CD4-positive, alpha-beta T cell treated with Interferon gamma for 1 hour (primary cell): ENCODE results near the gene MIDN.

Source experiments
- DNase-seq: peaks from one replicate; pipeline ENCODE4 v3.0.0-alpha.2; 2020

MIDN gene

DNA sequence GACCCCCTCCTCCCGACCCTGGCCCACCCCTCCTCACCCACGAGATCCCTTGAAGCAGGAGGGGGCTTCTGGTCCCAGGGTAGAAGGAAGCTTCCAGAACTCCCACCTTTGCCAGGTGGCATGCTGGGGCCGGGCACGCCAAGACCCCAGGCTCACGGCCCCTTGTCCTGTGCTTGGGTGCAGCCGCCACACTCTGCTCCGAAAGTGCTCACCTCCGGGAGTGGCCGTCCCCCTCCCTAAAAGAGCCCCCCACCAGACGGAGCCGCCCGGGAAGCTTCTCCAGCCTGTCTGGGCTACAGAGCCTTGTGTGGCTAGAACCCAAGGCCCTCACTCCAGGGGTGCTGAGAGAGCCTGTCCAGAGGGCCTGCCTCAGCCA is 35.5 kb downstream of the MIDN start:
- DNase-seq: no peak

DNA sequence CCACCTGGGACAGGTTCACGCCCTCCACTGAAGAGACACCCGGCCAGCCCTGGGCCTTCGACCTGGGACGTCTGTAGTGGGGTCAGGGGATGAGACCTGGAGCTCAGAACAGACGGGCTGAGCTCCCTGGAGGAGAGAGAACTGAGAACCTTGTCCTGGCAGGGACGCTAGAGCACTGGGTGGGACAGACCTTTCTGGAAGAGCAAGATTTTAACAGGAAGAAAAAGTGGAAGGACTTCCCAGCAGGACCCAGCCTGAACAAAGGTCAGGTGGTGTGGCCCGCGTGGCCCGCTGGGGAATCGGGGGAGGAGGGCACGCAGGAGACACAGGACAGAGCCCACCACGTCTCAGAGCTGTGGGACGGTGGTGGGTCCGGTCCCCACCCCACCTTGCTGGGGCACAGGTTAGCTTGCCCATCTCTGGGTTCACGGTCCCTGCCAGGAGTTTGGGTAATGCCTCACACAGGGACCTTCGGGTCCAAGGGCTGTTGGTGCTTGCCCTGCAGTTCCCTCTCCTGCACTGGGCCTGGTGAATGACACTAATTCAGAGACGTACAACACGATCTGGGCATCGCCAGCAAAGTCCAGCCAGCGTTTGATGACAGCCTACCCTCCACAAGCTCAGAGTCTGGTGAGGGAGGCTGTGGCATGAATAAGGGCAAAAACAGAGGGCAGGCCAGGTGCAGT is 36.1 kb downstream of the MIDN start:
- DNase-seq: no peak

DNA sequence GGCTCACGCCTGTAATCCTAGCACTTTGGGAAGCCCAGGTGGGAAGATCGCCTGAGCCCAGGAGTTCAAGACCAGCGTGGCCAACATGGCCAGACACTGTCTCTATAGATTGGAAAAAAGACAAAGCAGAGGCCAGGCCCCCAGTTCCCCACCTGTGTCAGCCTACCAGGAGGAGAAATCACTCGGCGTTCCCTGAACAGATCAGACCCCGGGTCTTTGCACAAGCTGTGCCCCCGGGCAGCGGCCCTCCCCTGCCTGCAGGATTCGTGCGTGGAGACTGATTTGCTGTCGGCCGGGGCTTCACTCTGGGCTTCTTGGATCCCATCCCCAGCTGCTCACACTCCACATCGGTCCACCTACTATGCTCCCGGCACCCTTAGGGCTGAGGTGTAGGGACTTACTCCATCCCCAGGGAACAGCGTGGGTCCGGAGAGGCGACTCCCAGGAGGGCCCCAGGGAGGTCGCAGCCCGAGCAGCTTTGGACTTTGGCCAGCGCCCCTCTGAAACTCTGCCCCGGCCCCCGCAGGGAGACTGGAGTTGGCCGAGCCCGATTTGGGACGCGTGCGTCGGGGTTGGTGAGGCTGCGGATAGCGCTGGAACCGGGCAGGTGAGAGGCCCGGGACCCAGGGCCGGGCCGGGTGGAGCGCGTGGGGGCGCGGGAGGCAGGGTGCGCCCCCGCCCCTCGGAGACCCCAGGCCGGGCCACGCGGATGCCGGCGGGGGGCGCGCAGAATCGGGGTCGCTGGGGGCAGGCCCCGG is 36.8 kb downstream of the MIDN start:
- no peak for DNase-seq

DNA sequence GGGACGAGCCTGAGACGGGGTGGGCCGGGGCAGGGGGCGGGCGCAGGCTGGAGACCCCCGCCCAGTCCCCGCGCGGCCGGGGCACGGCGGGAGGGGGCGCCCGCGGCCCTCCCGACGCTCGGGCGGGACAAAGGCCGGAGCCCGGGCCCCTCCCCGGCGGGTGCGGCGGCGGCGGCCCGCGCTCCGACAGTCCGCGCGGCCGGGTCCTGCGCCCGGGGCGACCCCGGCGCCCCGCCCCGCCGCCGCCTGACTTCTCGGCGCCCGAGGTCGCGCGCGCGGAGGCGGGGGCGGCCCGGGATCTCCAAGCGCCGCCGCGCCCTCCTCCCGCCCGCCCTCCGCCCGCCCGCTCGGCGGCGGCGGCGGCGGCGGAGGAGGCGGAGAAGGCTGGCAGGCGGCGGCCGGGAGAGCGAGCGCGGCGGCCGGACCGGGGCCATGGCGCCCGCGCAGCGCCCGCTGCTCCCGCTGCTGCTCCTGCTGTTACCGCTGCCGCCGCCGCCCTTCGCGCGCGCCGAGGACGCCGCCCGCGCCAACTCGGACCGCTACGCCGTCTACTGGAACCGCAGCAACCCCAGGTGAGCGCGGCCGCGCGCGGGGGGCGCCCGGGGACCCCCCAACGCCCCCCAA is 37.5 kb downstream of the MIDN start, which contains the start of gene EFNA2:
TSS of gene EFNA2 (plus strand) at position 137 of the 624 bp plus-strand sequence. CDS start at position 433, 296 bp downstream.
- DNase-seq: no peak

DNA sequence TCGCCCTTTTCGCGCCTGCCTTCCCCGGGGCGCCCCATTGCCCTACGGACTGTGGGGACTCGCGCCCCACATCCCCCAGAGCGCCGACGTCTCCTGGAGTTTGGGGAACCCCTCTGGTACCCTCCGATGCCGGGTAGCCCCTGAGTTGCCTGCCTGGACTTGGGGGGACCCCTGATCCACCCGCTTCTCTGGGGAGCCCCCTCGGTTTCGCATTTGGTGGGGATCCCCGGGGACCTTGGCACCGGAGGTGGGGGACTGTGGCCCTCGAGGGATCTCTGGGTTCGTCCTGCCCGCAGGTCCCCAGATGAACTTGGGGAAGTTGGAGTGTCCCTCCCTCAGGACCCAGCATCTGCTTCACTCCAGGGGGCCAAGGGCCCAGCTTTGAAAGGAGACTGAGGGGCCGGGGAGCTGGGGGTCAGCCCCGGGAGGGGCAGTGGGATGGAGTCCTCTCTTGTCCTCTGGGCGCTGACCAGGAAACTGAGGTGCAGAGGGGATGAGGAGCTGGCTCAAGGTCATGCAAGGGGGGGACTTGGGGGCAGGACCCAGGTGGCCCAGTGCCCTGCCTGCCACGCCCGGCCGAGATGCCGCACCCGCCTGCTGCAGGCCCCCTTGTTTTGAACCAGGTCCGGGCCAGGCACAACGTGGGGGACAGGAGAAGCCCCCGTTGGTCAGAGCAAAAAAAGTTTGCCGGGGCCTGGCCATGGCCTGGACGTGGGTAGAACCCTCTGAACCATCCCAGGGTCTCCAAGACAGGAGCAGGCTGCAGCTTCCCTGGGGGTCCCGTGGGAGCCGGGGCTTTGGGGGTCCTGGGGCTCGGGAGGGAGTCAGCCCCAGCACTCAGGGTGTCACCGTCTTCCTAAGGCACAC is 38.3 kb downstream of the MIDN start:
- DNase-seq: no peak

DNA sequence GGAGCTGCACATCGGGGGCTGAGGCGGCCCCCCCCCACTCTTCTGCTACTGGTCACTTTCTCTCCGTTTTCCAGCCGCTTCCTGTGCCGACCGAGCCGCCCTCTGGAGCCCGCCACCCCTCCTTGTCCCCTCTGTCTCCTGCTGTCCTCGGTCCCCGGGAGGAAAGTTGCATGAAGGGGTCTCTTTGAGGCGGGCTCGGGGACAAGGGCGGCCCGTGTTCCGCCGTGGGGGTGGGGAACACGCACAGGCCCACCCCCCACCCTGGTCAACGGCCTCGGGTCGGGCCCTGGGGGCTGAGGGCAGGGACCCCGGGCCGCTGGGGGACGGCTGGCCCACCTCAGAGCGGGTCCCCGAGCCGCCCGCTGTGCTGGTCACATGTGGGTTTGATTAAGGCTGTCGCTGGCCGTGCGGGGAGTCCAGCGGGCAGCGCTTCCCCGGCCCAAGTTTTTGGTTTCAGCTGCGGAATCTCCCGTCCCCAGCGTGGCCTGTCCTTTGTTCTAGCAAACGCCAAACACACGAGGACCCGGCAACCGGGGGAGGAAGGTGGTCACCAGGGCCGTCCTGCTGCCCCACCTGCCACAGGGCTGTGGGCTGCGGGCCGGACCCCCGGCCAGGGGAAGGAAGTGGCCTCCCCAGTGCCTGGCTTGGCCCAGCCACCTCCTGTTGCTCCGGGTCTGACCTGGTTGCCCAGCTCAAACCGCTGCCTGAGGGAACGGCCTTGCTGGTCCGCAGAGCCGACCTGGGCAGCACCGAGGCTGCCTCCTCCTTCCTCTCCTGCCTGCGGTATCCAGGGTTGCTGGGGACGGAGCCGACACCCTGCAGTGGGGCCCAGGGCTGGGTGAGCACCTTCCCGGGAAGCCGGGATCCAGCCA is 39.2 kb downstream of the MIDN start:
- DNase-seq: no peak

DNA sequence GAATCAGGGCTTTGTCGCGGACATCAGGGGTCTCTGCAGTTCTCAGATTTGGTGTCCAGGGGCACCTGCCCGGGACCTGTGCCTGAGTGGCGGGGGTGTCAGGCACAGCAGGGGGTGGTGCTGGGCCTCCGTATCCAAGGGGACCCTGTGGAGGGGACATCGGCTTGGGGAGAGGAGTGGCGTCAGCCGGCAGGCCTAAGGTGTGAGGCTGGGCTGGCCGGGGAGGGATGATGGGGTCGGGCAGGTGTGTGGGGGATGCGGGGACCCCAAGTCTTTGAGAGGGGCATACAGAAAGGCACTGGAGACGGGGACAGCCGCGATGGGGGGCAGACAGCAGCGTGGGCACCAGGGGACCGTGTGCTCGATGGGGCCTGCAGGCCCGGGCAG is 39.8 kb downstream of the MIDN start:
- no peak for DNase-seq

DNA sequence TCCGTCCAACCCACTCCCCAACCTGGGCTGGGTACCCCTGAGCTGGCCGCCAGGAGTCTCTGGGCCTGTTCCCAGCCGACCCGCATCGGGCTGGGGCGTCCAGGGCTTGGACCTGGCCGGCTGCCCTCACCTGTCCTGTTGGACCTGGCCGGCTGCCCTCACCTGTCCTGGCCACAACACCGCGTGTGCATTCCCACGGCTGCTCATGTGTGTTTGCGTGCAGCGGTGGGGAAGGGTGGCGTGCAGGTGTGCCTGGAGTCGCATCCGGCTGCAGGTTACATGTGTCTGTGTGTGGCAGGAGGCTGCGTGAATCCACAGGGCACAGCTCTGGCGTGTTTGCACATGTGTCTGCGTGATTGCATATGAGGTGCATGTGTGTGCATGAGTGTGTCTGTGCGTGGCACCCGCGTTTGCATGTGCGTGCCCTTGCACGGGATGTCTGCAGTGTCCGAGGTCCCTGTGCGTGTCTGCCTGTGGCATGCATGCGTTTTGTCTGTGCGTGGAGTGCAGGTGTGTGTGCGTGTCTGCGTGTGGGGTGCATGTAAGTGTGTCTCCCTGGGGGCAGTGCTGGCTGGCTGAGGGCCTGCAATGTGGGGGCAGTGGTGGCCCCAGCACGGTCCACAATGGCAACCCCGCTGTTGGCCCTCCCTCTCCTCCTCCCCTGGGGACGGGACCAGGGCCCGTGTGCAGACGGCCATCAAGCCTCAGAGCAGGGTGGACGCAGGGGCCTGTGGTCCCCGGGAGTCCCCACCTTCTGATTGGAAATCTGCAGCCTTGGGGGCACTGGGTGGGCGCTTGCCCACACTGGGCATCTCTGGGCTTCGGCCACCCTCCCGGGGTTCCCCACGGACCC is 40.7 kb downstream of the MIDN start:
- no peak for DNase-seq

DNA sequence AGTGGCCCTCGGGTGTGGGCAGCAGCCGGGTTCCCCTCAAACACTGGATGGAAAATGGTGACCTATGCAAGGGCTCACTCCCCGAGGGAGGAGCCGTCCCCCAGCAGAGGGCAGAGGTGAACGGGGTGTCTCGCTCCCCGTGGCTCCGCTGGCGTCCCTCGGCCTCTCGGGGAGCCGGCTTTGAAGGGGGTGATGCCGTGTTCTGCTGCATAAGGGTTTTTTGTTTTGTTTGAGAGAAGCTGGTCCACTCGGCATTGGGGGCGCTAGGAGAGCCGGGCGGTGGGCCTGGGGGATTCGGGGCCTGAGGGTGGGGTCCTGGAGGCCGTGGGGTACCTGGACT is 41.3 kb downstream of the MIDN start:
- DNase-seq: no peak

DNA sequence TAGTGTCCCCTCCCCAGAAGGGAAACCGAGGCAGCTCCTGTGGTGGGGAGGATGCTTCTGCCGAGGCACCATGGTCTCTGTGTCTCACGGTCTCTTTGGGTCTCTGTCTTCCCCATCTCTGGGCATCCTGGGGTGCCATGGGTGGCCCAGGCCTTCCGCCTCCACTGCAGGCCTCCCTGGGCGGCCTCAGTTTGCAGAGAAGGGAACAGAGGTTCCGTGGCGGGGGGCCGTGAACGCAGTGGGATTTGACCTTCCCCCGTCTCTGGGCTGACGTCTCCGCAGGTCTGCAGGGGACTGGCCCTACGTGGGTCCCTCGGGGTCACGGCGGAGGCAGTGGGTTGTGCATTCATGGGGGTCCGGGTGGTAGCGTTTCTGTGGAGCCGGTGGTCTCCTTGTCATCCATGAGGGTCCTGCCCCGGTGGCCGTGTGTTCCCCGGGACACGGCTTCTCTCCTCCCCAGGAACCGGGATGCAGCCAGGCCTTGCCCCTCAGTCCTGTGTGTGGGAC is 41.9 kb downstream of the MIDN start:
- DNase-seq: no peak

DNA sequence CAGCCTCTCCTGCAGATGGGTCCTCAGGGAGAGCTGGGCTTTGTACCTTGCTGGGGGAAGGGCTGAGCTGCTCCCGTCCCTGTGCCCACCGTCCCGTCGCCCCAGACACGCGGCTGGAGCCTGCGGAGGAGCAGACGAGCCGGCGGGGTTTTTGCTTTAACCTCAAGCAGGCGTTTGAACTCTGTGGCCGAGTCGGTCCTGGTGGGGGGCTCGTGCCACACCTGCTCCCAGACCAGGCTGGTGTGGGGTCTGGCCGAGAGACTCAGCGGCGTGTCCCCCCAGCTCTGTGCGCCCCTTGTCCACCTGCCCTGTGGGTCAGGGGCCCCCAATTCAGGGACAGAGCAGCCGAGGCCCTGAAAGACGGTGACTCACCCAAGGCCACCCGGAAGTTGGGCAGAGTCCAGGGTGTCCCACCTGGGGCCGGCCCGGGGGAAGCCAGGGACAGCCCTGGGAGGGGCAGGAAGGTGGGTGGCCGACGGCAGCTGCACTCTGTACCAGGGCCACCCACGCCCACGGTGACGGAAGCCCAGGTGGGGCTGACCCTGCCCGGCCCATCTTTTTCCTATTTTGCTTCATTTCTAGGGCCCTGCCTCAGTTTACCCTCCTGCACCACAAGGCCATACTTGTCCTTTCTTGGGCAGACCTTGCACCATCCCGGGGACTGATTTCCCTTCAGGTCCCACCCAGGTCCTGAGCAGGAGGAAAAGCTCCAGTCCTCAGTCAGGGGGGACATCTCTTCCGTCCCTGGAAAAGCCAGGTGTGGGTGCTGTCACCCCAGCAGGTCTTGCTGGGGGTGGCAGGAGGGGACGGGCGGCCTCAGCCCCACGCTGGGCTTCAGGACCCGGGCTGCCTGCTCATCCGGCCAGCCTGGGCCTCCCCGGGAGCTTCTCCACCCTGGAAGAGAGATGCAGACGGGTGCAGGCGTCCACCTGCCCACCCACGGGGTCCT is 42.6 kb downstream of the MIDN start:
- no peak for DNase-seq

DNA sequence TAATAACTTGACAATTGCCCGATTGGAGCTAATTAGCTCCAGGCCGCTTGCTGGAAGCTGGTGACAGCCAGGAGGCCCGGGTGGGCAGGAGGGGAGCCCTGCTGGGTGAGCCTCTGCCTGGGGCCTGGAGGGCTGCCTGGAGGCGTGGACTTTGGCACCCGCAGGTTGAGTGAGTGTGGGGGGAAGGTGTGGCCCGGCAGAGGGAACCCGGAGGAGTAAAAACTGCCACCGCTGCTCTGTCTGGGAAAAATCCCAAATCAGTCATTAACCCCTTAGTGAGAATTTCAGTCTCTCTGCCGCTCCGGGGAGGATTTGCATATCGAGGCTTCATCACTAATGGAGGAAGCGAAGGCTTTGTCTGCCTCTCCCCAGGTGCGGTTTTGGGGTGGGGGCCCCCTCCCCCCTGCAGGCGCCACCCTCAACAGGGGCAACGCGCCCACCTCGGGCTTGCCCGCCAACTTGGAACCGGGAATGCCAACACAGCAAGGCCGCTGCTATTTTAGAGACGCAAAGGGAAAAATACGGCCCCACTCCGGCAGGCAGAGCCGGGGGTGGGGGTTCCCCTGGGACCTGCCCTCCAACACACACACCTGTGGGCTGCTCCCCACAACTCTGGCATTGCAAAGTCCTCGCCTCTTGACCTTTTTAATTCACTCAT is 43.5 kb downstream of the MIDN start:
- no peak for DNase-seq

DNA sequence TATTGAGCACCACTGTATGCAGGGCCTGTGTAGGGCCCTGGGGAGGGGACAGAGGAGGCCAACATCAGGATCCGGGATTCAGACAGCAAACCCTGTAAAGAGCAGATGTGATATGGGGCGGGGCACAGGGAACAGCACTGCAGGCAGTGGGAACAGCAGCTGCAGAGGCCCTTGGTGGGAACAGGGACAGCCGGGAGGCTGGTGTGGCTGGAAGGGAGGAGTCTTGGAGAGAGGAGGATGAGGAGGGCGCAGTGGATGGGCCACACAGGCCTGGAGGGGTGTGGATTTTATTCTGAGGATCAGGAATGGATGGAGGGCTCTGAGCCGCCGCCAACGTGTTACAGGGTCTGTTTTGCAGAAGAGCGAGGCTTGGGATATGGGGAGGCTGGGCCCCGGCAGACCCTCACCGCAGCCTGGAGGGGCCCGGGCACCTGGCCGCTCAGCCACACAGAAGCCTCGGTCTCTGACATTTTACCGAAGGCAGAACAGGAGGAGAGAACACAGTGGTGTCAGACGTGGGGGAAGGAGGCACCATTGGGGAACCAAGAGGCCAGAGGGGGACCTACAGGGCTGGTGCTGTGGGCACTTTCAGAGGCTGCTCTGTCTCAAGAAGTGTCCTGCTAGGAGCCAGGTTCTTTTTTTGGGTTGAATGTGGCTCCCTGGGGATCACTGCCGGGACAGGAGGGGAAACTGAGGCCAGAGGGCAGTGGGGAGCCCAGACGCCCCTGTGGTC is 44.2 kb downstream of the MIDN start:
- no peak for DNase-seq

DNA sequence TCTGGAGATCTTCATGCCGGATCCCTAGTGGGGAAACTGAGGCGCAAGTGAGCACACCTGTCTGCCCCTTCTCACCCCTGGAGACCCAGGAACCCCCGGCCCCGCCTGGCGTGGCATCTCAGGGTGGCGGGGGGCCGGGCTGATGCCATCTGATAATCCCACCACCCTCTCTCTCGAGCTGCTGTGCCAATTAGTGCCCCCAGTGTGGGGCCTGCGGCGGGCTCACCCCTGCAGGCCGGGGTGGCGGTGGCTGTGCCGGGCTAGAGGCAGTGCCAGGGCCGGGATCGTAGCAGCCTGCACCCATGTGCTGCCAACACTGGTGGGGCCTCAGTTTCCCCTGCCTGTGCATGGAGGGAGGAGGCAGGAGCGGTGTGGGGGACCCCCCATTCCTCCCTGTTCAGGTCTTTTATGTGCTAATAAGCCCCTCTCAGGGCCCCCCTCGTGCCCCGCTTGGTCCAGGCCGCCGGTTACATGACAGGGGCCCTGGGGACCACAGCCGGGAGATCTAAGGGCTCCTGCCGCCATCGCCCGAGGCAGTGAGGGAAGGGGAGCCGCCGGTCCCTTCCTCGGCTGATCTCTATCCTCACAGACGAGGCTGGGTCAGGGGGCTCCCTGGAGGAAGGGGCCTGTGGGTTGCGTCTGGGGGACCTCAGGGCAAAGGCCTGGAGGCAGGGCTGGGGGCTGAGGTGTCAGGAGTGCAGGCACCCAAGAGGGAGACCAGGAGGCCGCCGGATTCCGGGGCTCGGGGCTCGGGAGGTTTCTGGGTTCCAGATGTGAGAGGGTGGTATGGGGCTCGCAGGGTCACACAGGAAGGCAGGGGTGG is 45.6 kb downstream of the MIDN start:
- no peak for DNase-seq

DNA sequence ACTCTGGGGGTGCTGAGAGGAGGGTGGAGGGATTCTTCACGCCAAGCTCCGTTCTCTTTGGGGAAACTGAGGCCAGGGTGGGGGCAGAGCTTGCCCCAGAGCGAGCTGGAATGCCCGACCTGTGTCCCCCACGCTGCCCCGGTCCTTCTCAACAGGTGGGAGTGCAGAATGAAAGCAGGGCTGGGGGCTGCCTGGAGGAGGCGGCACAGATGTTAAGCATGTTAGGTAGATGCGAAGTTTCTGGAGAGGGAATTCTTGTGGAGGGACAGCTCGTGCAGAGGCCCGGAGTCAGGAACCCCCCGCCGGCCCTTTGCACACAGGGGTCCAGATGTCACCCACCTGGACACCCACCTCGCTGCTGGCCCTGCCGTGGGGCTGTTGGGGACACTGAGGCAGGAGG is 46.3 kb downstream of the MIDN start:
- no peak for DNase-seq

DNA sequence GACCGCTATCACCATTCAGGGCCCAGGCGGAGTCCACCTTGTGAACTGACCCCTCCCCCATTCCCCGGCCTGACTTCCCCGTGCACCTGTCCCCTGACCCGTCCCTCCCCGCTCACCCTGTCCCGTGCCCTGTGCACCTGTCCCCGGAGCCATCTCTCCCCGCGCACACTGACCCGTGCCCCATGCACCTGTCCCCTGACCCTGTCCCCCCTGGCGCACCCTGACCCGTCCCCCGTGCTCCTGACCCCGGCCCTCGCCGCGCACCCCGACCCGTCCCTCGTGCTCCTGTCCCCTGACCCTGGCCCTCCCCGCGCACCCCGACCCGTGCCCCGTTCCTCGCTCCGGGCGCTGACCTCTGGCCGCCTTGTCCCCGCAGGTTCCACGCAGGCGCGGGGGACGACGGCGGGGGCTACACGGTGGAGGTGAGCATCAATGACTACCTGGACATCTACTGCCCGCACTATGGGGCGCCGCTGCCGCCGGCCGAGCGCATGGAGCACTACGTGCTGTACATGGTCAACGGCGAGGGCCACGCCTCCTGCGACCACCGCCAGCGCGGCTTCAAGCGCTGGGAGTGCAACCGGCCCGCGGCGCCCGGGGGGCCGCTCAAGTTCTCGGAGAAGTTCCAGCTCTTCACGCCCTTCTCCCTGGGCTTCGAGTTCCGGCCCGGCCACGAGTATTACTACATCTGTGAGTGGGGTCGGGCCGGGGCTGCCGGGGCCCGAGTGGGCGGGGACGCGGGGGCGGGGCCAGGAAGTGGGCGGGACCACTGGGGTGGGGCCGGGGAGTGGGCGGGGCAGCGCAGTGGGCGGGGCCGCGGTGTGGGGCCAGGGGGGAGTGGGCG is 47.0 kb downstream of the MIDN start:
- no peak for DNase-seq

DNA sequence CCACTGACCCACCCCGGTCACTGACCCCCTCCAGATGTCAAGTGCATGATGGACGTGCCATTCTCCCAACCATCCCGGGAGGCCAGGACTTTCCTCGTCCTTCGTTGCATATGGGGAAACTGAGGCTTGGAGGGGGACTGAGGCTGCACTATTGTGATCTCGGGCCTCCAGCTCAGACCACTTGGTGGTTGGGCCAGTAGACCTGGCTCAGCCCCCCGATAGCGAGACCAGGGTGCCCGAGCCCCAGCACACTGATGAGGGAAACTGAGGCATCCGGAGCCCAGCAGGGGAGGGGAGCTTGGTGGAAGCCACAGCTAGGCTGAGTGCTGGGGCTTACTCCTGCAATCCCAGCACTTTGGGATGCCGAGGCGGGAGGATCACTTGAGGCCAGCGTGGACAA is 47.7 kb downstream of the MIDN start:
- DNase-seq: no peak
